ENCODE results near the gene CDC5L.

DNA sequence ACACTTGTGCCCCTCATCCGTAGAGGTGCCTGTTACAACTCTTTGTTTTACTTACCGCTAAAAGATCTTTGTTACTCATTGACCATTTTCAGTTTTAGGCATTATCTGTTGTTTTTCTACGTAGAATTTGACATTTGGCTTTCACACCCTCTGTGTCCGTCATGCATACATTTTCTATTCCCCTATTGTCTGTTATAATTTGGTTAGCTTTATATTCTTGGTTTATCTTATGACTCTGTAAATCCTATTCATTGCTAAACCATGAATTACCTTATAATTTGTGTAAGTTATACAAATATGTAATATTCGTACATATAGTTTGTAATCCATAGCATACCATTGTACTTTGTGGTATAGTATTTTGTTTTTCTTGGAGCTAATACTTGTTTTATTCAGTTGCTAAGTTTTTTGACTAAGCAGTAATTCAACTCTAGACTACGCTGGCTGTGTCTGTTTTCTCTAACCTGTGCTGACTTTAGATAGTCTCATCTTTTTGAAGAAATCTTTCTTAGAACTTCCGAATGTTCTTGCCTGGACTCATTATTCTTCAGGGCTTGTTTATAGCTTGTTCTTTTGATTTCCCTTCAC is 21.8 kb downstream of the CDC5L start:
- TF ChIP-seq, protein P1, sequence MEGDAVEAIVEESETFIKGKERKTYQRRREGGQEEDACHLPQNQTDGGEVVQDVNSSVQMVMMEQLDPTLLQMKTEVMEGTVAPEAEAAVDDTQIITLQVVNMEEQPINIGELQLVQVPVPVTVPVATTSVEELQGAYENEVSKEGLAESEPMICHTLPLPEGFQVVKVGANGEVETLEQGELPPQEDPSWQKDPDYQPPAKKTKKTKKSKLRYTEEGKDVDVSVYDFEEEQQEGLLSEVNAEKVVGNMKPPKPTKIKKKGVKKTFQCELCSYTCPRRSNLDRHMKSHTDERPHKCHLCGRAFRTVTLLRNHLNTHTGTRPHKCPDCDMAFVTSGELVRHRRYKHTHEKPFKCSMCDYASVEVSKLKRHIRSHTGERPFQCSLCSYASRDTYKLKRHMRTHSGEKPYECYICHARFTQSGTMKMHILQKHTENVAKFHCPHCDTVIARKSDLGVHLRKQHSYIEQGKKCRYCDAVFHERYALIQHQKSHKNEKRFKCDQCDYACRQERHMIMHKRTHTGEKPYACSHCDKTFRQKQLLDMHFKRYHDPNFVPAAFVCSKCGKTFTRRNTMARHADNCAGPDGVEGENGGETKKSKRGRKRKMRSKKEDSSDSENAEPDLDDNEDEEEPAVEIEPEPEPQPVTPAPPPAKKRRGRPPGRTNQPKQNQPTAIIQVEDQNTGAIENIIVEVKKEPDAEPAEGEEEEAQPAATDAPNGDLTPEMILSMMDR (IDR thresholded peaks at IDR 0.05) = no peak
- TF ChIP-seq POLR2AphosphoS5 (IDR thresholded peaks at IDR 0.05; ENCODE audit: insufficient read depth in 1 of 2, low read depth in 1 of 2) = no peak
